IPS-NIHi11 (cell line): Measurements from ENCODE around the gene PEX10.

ENCODE experiments used
- DNase-seq: peaks from one replicate; pipeline ENCODE4 v3.0.0; 2012; ENCODE audit warnings: mixed read lengths, low spot score

The PEX10 gene

GRCh38 chr1:2374252-2375155, 37.9 kb downstream of the PEX10 start:
- no peak for DNase-seq

GRCh38 chr1:2373551-2374251, 38.7 kb downstream of the PEX10 start:
- peak; percentile 23 for DNase-seq

- peak; percentile 28 for DNase-seq
Observed at GRCh38 chr1:2372551-2373490, 39.5 kb downstream of the PEX10 start.

GRCh38 chr1:2368053-2368744, 44.2 kb downstream of the PEX10 start:
- no peak for DNase-seq

- no peak for DNase-seq
Observed at GRCh38 chr1:2363847-2364513, 48.4 kb downstream of the PEX10 start.

GRCh38 chr1:2360588-2361364, 51.6 kb downstream of the PEX10 start:
- no peak for DNase-seq

- DNase-seq, result no peak
Observed at GRCh38 chr1:2358651-2359640, 53.4 kb downstream of the PEX10 start.

GRCh38 chr1:2358072-2358471, 54.3 kb downstream of the PEX10 start:
- DNase-seq, result no peak

- no peak for DNase-seq
Observed at GRCh38 chr1:2356911-2357845, 55.2 kb downstream of the PEX10 start.

- DNase-seq, result no peak
Observed at GRCh38 chr1:2356401-2356800, 56.0 kb downstream of the PEX10 start.

- DNase-seq, result no peak
Observed at GRCh38 chr1:2355373-2356261, 56.7 kb downstream of the PEX10 start.

GRCh38 chr1:2354511-2355372, 57.6 kb downstream of the PEX10 start:
- no peak for DNase-seq
